ENCODE data around the gene COG1.

COG1 gene

GRCh38 chr17:73198201-73198929, 5.5 kb downstream of the COG1 start:
- no peak overlapping the region for H3K4me3 ChIP-seq (IDR thresholded peaks at IDR 0.05; ENCODE audit: insufficient read depth, low read depth, low read length)
- no peaks in the 10 kb centered on the region for H4K20me1 ChIP-seq (ENCODE audit: insufficient read depth)
- peaks cover 7% of the 10 kb centered on the region for H3K4me1 ChIP-seq (ENCODE audit: low read depth, poor library complexity, severe bottlenecking)
- TF ChIP-seq, protein P1, sequence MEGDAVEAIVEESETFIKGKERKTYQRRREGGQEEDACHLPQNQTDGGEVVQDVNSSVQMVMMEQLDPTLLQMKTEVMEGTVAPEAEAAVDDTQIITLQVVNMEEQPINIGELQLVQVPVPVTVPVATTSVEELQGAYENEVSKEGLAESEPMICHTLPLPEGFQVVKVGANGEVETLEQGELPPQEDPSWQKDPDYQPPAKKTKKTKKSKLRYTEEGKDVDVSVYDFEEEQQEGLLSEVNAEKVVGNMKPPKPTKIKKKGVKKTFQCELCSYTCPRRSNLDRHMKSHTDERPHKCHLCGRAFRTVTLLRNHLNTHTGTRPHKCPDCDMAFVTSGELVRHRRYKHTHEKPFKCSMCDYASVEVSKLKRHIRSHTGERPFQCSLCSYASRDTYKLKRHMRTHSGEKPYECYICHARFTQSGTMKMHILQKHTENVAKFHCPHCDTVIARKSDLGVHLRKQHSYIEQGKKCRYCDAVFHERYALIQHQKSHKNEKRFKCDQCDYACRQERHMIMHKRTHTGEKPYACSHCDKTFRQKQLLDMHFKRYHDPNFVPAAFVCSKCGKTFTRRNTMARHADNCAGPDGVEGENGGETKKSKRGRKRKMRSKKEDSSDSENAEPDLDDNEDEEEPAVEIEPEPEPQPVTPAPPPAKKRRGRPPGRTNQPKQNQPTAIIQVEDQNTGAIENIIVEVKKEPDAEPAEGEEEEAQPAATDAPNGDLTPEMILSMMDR (conservative IDR thresholded peaks at IDR 0.05; ENCODE audit: low read depth, low read length) = no peak
- H3K36me3 ChIP-seq (ENCODE audit: insufficient read depth) = peaks cover 39% of the 10 kb centered on the region; the same call in 1 of the 2 replicates
- H3K79me2 ChIP-seq (ENCODE audit: insufficient read depth, low read depth) = peaks cover 6% of the 10 kb centered on the region; the same call in 1 of the 2 replicates
- H3K4me2 ChIP-seq = no peak overlapping the region
- H3K27ac ChIP-seq = no peak overlapping the region
- H3K9ac ChIP-seq = no peak overlapping the region
- H3K27me3 ChIP-seq (ENCODE audit: insufficient read depth, low read depth) = no peaks in the 10 kb centered on the region
- H2AFZ ChIP-seq (ENCODE audit: low read depth) = no peak overlapping the region

DNA sequence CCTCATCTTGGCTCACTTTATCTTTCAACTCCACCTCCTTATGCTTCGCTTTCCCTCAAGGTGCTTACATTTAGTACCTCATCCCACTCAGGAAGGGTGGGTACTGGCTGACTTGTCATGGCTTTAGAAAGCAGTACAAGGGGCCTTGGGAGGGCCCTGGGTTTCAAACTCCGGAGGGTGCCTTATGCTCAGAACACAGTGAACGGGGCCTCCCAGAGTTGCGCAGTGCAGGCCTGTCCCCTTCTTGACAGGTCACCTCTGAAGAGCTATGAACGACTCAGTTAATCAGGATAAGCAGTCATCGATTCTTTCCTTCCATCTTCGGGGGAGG, 6.0 kb downstream of the COG1 start:
- H3K36me3 ChIP-seq (ENCODE audit: insufficient read depth) = peaks cover 39% of the 10 kb centered on the region; the same call in 1 of the 2 replicates
- H3K4me2 ChIP-seq = no peak overlapping the region
- H3K27ac ChIP-seq = no peak overlapping the region
- H3K9ac ChIP-seq = no peak overlapping the region
- no peak overlapping the region for H3K4me3 ChIP-seq (IDR thresholded peaks at IDR 0.05; ENCODE audit: insufficient read depth, low read depth, low read length)
- H3K4me1 ChIP-seq (ENCODE audit: low read depth, poor library complexity, severe bottlenecking) = peaks cover 2% of the 10 kb centered on the region
- no peaks in the 10 kb centered on the region for H3K27me3 ChIP-seq (ENCODE audit: insufficient read depth, low read depth)
- no peak overlapping the region for H2AFZ ChIP-seq (ENCODE audit: low read depth)
- TF ChIP-seq, protein P1 (conservative IDR thresholded peaks at IDR 0.05; ENCODE audit: low read depth, low read length) = no peak
- no peaks in the 10 kb centered on the region for H4K20me1 ChIP-seq (ENCODE audit: insufficient read depth)
- peaks cover 6% of the 10 kb centered on the region; the same call in 1 of the 2 replicates for H3K79me2 ChIP-seq (ENCODE audit: insufficient read depth, low read depth)

GRCh38 chr17:73199751-73200317, 7.0 kb downstream of the COG1 start:
- Histone ChIP-seq H3K27ac (no peak overlapping the region), H4K20me1 (ENCODE audit: insufficient read depth) (no peaks in the 10 kb centered on the region), H3K9ac (no peak overlapping the region), H3K4me3 (IDR thresholded peaks at IDR 0.05; ENCODE audit: insufficient read depth, low read depth, low read length) (no peak overlapping the region), H3K36me3 (ENCODE audit: insufficient read depth) (peaks cover 39% of the 10 kb centered on the region; the same call in 1 of the 2 replicates), H3K4me1 (ENCODE audit: low read depth, poor library complexity, severe bottlenecking) (no peaks in the 10 kb centered on the region), H3K79me2 (ENCODE audit: insufficient read depth, low read depth) (peaks cover 4% of the 10 kb centered on the region; the same call in 1 of the 2 replicates), H3K4me2 (no peak overlapping the region), H3K27me3 (ENCODE audit: insufficient read depth, low read depth) (no peaks in the 10 kb centered on the region), H2AFZ (ENCODE audit: low read depth) (no peak overlapping the region)
- TF ChIP-seq, protein P1 (conservative IDR thresholded peaks at IDR 0.05; ENCODE audit: low read depth, low read length) = no peak

- H3K79me2 ChIP-seq (ENCODE audit: insufficient read depth, low read depth) = no peaks in the 10 kb centered on the region
- no peak overlapping the region for H3K4me2 ChIP-seq
- H3K27me3 ChIP-seq (ENCODE audit: insufficient read depth, low read depth) = no peaks in the 10 kb centered on the region
- no peak overlapping the region for H3K9ac ChIP-seq
- no peak overlapping the region for H3K4me3 ChIP-seq (IDR thresholded peaks at IDR 0.05; ENCODE audit: insufficient read depth, low read depth, low read length)
- peaks cover 39% of the 10 kb centered on the region; the same call in 1 of the 2 replicates for H3K36me3 ChIP-seq (ENCODE audit: insufficient read depth)
- no peak overlapping the region for H2AFZ ChIP-seq (ENCODE audit: low read depth)
- TF ChIP-seq, protein P1 (conservative IDR thresholded peaks at IDR 0.05; ENCODE audit: low read depth, low read length) = no peak
- no peak overlapping the region for H3K27ac ChIP-seq
- no peaks in the 10 kb centered on the region for H4K20me1 ChIP-seq (ENCODE audit: insufficient read depth)
- H3K4me1 ChIP-seq (ENCODE audit: low read depth, poor library complexity, severe bottlenecking) = no peaks in the 10 kb centered on the region
Observed at GRCh38 chr17:73200476-73200875, 7.6 kb downstream of the COG1 start.

Data from KMS-11 (cell line).